GM23338 (cell line): ENCODE data around the gene SLF2. TPM values are rescaled to one million over a fixed set of nuclear protein-coding genes. Genes with fewer than 3 reads are reported as not detected.

ENCODE experiments used
- JUNB ChIP-seq: IDR thresholded peaks from one replicate; pipeline ENCODE4 v1.6.1; 2016; ENCODE audit warnings: antibody characterized with exemption; ENCODE audit not compliant: unreplicated experiment
- POLR2AphosphoS5 ChIP-seq: IDR thresholded peaks from 2 replicates; pipeline ENCODE4 v1.6.1; 2016; ENCODE audit warnings: antibody characterized with exemption, low read depth
- REST ChIP-seq: IDR thresholded peaks from one replicate; pipeline ENCODE4 v1.6.1; 2018; ENCODE audit warnings: antibody characterized with exemption; ENCODE audit not compliant: unreplicated experiment
- polyA plus RNA-seq: library from polyadenylated mRNA; unstranded; fragments of >200 nt; fragmentation: Nextera tagmentation; extraction: Ambion mirVana; gene quantifications from 2 replicates; pipeline ENCODE4 v1.2.1, GENCODE V29; 2016
- total RNA-seq: library from RNA; depleted of rRNA; stranded (reverse); fragments of >200 nt; shearing (Covaris generic); gene quantifications from 2 replicates; pipeline ENCODE4 v1.2.3, GENCODE V29; 2014
- TF ChIP-seq, protein P1 (sequence below): fragments of 250-450 bp; sonication (Bioruptor Pico); IDR thresholded peaks from 2 replicates; pipeline ENCODE4 v1.5.0; 2020; ENCODE audit warnings: mild to moderate bottlenecking, moderate library complexity
- TF ChIP-seq, protein P2 (sequence below): IDR thresholded peaks from 2 replicates; pipeline ENCODE4 v1.6.1; 2016; ENCODE audit warnings: antibody characterized with exemption

The SLF2 gene
- total and polyA plus RNA-seq, 2 experiments from 2014 or later: 13.6 to 22.1 TPM

DNA sequence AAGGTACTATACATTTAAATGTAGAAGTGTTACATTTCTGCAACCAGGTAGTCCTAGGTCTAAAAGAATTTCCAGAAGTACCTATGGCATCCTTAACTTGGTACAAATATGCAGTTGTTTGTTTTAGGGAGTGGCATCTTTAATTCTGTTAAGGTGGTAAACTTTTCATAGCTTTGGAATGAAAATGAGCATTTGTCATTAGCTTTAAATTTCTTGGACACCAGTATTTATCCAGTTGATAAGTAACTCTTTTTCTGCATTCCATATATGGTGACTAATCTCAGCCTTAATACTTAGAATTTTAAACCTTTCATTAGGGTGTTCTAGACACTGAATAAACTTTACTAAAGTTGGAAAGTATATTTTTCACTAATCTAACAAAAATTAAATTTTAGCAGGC, 10.8 kb downstream of the SLF2 start (continued):
- TF ChIP-seq, protein P1, sequence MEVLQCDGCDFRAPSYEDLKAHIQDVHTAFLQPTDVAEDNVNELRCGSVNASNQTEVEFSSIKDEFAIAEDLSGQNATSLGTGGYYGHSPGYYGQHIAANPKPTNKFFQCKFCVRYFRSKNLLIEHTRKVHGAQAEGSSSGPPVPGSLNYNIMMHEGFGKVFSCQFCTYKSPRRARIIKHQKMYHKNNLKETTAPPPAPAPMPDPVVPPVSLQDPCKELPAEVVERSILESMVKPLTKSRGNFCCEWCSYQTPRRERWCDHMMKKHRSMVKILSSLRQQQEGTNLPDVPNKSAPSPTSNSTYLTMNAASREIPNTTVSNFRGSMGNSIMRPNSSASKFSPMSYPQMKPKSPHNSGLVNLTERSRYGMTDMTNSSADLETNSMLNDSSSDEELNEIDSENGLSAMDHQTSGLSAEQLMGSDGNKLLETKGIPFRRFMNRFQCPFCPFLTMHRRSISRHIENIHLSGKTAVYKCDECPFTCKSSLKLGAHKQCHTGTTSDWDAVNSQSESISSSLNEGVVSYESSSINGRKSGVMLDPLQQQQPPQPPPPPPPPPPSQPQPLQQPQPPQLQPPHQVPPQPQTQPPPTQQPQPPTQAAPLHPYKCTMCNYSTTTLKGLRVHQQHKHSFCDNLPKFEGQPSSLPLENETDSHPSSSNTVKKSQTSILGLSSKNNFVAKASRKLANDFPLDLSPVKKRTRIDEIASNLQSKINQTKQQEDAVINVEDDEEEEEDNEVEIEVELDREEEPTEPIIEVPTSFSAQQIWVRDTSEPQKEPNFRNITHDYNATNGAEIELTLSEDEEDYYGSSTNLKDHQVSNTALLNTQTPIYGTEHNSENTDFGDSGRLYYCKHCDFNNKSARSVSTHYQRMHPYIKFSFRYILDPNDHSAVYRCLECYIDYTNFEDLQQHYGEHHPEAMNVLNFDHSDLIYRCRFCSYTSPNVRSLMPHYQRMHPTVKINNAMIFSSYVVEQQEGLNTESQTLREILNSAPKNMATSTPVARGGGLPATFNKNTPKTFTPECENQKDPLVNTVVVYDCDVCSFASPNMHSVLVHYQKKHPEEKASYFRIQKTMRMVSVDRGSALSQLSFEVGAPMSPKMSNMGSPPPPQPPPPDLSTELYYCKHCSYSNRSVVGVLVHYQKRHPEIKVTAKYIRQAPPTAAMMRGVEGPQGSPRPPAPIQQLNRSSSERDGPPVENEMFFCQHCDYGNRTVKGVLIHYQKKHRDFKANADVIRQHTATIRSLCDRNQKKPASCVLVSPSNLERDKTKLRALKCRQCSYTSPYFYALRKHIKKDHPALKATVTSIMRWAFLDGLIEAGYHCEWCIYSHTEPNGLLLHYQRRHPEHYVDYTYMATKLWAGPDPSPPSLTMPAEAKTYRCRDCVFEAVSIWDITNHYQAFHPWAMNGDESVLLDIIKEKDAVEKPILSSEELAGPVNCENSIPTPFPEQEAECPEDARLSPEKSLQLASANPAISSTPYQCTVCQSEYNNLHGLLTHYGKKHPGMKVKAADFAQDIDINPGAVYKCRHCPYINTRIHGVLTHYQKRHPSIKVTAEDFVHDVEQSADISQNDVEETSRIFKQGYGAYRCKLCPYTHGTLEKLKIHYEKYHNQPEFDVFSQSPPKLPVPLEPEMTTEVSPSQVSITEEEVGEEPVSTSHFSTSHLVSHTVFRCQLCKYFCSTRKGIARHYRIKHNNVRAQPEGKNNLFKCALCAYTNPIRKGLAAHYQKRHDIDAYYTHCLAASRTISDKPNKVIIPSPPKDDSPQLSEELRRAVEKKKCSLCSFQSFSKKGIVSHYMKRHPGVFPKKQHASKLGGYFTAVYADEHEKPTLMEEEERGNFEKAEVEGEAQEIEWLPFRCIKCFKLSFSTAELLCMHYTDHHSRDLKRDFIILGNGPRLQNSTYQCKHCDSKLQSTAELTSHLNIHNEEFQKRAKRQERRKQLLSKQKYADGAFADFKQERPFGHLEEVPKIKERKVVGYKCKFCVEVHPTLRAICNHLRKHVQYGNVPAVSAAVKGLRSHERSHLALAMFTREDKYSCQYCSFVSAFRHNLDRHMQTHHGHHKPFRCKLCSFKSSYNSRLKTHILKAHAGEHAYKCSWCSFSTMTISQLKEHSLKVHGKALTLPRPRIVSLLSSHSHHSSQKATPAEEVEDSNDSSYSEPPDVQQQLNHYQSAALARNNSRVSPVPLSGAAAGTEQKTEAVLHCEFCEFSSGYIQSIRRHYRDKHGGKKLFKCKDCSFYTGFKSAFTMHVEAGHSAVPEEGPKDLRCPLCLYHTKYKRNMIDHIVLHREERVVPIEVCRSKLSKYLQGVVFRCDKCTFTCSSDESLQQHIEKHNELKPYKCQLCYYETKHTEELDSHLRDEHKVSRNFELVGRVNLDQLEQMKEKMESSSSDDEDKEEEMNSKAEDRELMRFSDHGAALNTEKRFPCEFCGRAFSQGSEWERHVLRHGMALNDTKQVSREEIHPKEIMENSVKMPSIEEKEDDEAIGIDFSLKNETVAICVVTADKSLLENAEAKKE (CRISPR knock-in tag): no peak
- TF ChIP-seq POLR2AphosphoS5 (no peak), REST (no peak), JUNB (no peak)
- TF ChIP-seq, protein P2, sequence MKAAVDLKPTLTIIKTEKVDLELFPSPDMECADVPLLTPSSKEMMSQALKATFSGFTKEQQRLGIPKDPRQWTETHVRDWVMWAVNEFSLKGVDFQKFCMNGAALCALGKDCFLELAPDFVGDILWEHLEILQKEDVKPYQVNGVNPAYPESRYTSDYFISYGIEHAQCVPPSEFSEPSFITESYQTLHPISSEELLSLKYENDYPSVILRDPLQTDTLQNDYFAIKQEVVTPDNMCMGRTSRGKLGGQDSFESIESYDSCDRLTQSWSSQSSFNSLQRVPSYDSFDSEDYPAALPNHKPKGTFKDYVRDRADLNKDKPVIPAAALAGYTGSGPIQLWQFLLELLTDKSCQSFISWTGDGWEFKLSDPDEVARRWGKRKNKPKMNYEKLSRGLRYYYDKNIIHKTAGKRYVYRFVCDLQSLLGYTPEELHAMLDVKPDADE: no peak
